KMS-11 (cell line): ENCODE data around the gene RNLS.

Experiments used
- H2AFZ ChIP-seq: fragments of 200-600 bp; sonication (generic); 2 replicates; pipeline ENCODE4 v1.6.1; 2016; ENCODE audit warnings: antibody characterized with exemption, mixed run types, low read depth
- H3K27ac ChIP-seq: fragments of 200-600 bp; sonication (generic); 2 replicates; pipeline ENCODE4 v1.6.1; 2016; ENCODE audit warnings: mild to moderate bottlenecking, mixed run types
- H3K27me3 ChIP-seq: fragments of 200-600 bp; sonication (generic); 2 replicates; pipeline ENCODE4 v1.6.1; 2017; ENCODE audit warnings: mild to moderate bottlenecking, low read depth, mixed run types, moderate library complexity; ENCODE audit not compliant: insufficient read depth
- H3K36me3 ChIP-seq: fragments of 200-600 bp; sonication (generic); 2 replicates; pipeline ENCODE4 v1.6.1; 2017; ENCODE audit warnings: mild to moderate bottlenecking, mixed run types; ENCODE audit not compliant: insufficient read depth
- H3K4me1 ChIP-seq: fragments of 200-600 bp; sonication (generic); 2 replicates; pipeline ENCODE4 v1.6.1; 2016; ENCODE audit warnings: mild to moderate bottlenecking, low read depth, mixed run types; ENCODE audit not compliant: poor library complexity, severe bottlenecking
- H3K4me2 ChIP-seq: fragments of 200-600 bp; sonication (generic); 2 replicates; pipeline ENCODE4 v1.7.0; 2016; ENCODE audit warnings: mild to moderate bottlenecking, mixed run types
- H3K4me3 ChIP-seq: fragments of 200-600 bp; sonication (generic); IDR thresholded peaks from 2 replicates; pipeline ENCODE4 v1.6.1; 2017; ENCODE audit warnings: low read depth, low read length, mixed read lengths; ENCODE audit not compliant: insufficient read depth
- H3K79me2 ChIP-seq: fragments of 200-600 bp; sonication (generic); 2 replicates; pipeline ENCODE4 v1.6.1; 2016; ENCODE audit warnings: low read depth, mixed run types; ENCODE audit not compliant: insufficient read depth
- H3K9ac ChIP-seq: fragments of 200-600 bp; sonication (generic); 2 replicates; pipeline ENCODE4 v1.6.1; 2016; ENCODE audit warnings: mild to moderate bottlenecking, mixed run types
- H4K20me1 ChIP-seq: fragments of 200-600 bp; sonication (generic); 2 replicates; pipeline ENCODE4 v1.6.1; 2016; ENCODE audit warnings: mild to moderate bottlenecking, mixed run types; ENCODE audit not compliant: insufficient read depth
- TF ChIP-seq, protein P1 (sequence below): fragments of 200-600 bp; sonication (generic); conservative IDR thresholded peaks from 2 replicates; pipeline ENCODE4 v1.6.1; 2017; ENCODE audit warnings: low read depth, mild to moderate bottlenecking, antibody characterized with exemption, low read length, moderate library complexity, mixed read lengths

RNLS gene

DNA sequence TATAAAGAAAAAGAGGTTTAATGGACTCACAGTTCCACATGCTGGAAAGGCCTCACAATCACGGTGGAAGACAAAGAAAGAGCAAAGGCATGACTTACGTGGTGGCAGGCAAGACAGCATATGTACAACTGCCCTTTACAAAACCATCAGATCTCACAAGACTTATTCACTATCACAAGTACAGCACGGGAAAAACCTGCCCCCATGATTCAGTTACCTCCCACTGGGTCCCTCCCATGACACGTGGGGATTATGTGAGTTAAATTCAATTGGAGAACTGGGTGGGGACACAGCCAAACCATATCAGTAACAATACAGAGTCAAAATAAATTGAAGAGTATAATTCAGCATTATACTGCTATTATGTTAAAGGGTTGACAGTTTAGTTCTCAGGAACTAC lies 37.8 kb downstream of the RNLS start:
- TF ChIP-seq, protein P1, sequence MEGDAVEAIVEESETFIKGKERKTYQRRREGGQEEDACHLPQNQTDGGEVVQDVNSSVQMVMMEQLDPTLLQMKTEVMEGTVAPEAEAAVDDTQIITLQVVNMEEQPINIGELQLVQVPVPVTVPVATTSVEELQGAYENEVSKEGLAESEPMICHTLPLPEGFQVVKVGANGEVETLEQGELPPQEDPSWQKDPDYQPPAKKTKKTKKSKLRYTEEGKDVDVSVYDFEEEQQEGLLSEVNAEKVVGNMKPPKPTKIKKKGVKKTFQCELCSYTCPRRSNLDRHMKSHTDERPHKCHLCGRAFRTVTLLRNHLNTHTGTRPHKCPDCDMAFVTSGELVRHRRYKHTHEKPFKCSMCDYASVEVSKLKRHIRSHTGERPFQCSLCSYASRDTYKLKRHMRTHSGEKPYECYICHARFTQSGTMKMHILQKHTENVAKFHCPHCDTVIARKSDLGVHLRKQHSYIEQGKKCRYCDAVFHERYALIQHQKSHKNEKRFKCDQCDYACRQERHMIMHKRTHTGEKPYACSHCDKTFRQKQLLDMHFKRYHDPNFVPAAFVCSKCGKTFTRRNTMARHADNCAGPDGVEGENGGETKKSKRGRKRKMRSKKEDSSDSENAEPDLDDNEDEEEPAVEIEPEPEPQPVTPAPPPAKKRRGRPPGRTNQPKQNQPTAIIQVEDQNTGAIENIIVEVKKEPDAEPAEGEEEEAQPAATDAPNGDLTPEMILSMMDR = no peak
- no peak overlapping the region for H3K9ac ChIP-seq
- no peak overlapping the region for H2AFZ ChIP-seq
- no peaks in the 10 kb centered on the region for H4K20me1 ChIP-seq
- no peaks in the 10 kb centered on the region for H3K79me2 ChIP-seq
- H3K27ac ChIP-seq = no peak overlapping the region
- no peaks in the 10 kb centered on the region for H3K27me3 ChIP-seq
- no peak overlapping the region for H3K4me2 ChIP-seq
- H3K4me3 ChIP-seq = no peak overlapping the region
- no peaks in the 10 kb centered on the region for H3K36me3 ChIP-seq
- H3K4me1 ChIP-seq = no peaks in the 10 kb centered on the region

DNA sequence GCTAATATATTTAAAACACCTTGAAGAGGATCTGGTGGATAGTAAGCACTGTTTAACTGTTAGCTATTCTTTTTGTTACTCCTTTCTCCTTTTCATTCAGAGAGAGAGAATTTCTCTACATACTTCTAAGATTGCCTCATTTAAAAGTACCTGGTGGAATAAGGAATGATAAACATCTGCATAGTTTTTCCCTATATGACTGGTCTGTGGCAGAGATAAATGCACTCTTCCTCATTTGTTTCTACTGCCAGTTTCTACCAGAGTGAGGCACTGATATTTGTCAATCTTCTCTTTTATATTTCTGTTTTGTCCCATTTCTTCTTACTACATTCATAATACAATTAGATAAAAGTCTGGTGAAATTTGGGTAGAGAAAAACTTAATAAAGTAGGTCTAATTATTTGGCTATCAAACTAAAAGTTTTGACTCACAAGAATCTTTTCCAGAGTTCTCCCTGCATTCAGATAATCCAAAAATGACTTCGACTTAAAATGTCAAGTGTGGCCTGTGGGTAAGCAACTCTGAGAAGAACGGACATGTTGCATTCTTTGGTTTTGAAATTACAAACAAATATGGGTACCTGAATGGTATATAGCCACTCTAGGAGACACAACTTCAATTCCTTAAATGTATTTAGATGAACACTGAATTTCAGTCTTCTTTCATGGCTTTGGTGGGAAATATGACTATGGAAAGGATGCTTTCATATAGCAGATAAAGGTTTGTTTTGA lies 38.8 kb downstream of the RNLS start:
- TF ChIP-seq, protein P1 = no peak
- H3K9ac ChIP-seq = no peak overlapping the region
- no peaks in the 10 kb centered on the region for H4K20me1 ChIP-seq
- H3K4me1 ChIP-seq = no peaks in the 10 kb centered on the region
- H3K27me3 ChIP-seq = no peaks in the 10 kb centered on the region
- H3K27ac ChIP-seq = no peak overlapping the region
- no peak overlapping the region for H3K4me2 ChIP-seq
- H3K4me3 ChIP-seq = no peak overlapping the region
- H3K36me3 ChIP-seq = no peaks in the 10 kb centered on the region
- H2AFZ ChIP-seq = no peak overlapping the region
- H3K79me2 ChIP-seq = no peaks in the 10 kb centered on the region

DNA sequence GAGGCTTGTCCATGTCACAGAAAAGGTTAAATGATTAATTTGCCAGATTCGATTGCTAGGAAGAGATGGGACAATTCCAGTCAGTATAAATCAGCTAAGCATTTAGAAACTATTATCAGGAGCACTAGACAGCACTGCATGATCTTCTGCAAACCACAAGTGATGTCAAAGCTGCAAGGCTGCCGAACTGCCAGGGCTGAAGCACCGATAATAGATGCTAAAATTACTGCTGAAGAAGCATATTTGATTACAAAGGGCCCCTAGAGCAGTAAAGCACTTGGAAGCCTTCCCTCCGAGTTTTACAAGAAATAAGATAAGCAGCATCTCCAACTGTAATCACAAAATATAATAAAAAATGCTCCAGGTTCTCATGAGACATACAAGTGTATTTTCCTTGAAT lies 40.6 kb downstream of the RNLS start:
- Histone ChIP-seq H3K4me3 (no peak overlapping the region), H3K4me2 (no peak overlapping the region), H3K9ac (no peak overlapping the region), H3K4me1 (no peaks in the 10 kb centered on the region), H4K20me1 (no peaks in the 10 kb centered on the region), H3K27me3 (no peaks in the 10 kb centered on the region), H2AFZ (no peak overlapping the region), H3K79me2 (no peaks in the 10 kb centered on the region), H3K27ac (no peak overlapping the region), H3K36me3 (no peaks in the 10 kb centered on the region)
- TF ChIP-seq, protein P1 = no peak

- no peaks in the 10 kb centered on the region for H4K20me1 ChIP-seq
- no peaks in the 10 kb centered on the region for H3K27me3 ChIP-seq
- H3K4me1 ChIP-seq = no peaks in the 10 kb centered on the region
- no peaks in the 10 kb centered on the region for H3K79me2 ChIP-seq
- no peak overlapping the region for H3K4me2 ChIP-seq
- H3K9ac ChIP-seq = no peak overlapping the region
- TF ChIP-seq, protein P1 = no peak
- H3K27ac ChIP-seq = no peak overlapping the region
- no peaks in the 10 kb centered on the region for H3K36me3 ChIP-seq
- H2AFZ ChIP-seq = no peak overlapping the region
- H3K4me3 ChIP-seq = no peak overlapping the region
Observed at GRCh38 chr10:88541116-88541626, 41.9 kb downstream of the RNLS start.
